Measurements from ENCODE around the gene MAGEB1. TPM values are rescaled to one million over a fixed set of nuclear protein-coding genes. Genes with fewer than 3 reads are reported as not detected.
A peak's percentile ranks its signal among the peaks of the same experiment; 100 is the strongest.

Gene MAGEB1
- total RNA-seq, 2 donors from 2014 or later, result 0.18 to 0.33 TPM

- Mint-ChIP-seq H3K36me3 (ENCODE audit: low read depth) (no peaks in the 10 kb centered on the region), H3K4me3 (no peak overlapping the region), H3K4me1 (peaks cover 6% of the 10 kb centered on the region), H3K27ac (no peak overlapping the region), H3K9me3 (peaks cover 5% of the 10 kb centered on the region), H3K27me3 (ENCODE audit: insufficient read depth) (no peaks in the 10 kb centered on the region)
- Histone ChIP-seq H3K4me3 (ENCODE audit: low read length) (no peak overlapping the region), H3K36me3 (ENCODE audit: control insufficient read depth, insufficient read depth, low read length) (no peaks in the 10 kb centered on the region), H3K4me1 (ENCODE audit: control insufficient read depth, insufficient read depth, low read length) (no peaks in the 10 kb centered on the region), H3K9ac (ENCODE audit: extremely low read depth, low read length, poor library complexity, severe bottlenecking) (no peak overlapping the region), H3K9me3 (ENCODE audit: control insufficient read depth, low read length) (no peaks in the 10 kb centered on the region), H3K27me3 (ENCODE audit: control insufficient read depth, insufficient read depth, low read length, poor library complexity, severe bottlenecking) (no peaks in the 10 kb centered on the region), H3K27ac (ENCODE audit: low read depth, low read length) (no peak overlapping the region)
- TF ChIP-seq CTCF (conservative IDR thresholded peaks at IDR 0.05), result no peak
- DNase-seq, result no peak
- 93% methylated on average over 3 of the region's 3 CpGs; no CpG with 5 or more reads in 1 of the 2 experiments for WGBS, 2 experiments (ENCODE audit: insufficient coverage in 1 of 2, insufficient read length in 1 of 2)
Observed at GRCh38 chrX:30270639-30271038, 23.7 kb downstream of the MAGEB1 start.

- Mint-ChIP-seq H3K27ac (no peak overlapping the region), H3K4me1 (peaks cover 13% of the 10 kb centered on the region), H3K36me3 (ENCODE audit: low read depth) (no peaks in the 10 kb centered on the region), H3K27me3 (ENCODE audit: insufficient read depth) (no peaks in the 10 kb centered on the region), H3K9me3 (peaks cover 3% of the 10 kb centered on the region), H3K4me3 (no peak overlapping the region)
- Histone ChIP-seq H3K9me3 (ENCODE audit: control insufficient read depth, low read length) (no peaks in the 10 kb centered on the region), H3K36me3 (ENCODE audit: control insufficient read depth, insufficient read depth, low read length) (no peaks in the 10 kb centered on the region), H3K4me1 (ENCODE audit: control insufficient read depth, insufficient read depth, low read length) (no peaks in the 10 kb centered on the region), H3K4me3 (ENCODE audit: low read length) (no peak overlapping the region), H3K27me3 (ENCODE audit: control insufficient read depth, insufficient read depth, low read length, poor library complexity, severe bottlenecking) (no peaks in the 10 kb centered on the region), H3K27ac (ENCODE audit: low read depth, low read length) (no peak overlapping the region), H3K9ac (ENCODE audit: extremely low read depth, low read length, poor library complexity, severe bottlenecking) (no peak overlapping the region)
- 40% methylated on average over 1 of the region's 1 CpG; no CpG with 5 or more reads in 1 of the 2 experiments for WGBS, 2 experiments (ENCODE audit: insufficient coverage in 1 of 2, insufficient read length in 1 of 2)
- peak; percentile 76 for TF ChIP-seq CTCF (conservative IDR thresholded peaks at IDR 0.05)
- DNase-seq, result no peak
Observed at GRCh38 chrX:30275498-30275897, 28.6 kb downstream of the MAGEB1 start.

GRCh38 chrX:30278365-30278764 lies 31.4 kb downstream of the MAGEB1 start:
- Mint-ChIP-seq H3K4me1 (peaks cover 13% of the 10 kb centered on the region), H3K27ac (no peak overlapping the region), H3K4me3 (no peak overlapping the region), H3K27me3 (ENCODE audit: insufficient read depth) (no peaks in the 10 kb centered on the region), H3K36me3 (ENCODE audit: low read depth) (no peaks in the 10 kb centered on the region), H3K9me3 (no peaks in the 10 kb centered on the region)
- no peak overlapping the region for H3K4me3 ChIP-seq (ENCODE audit: low read length)
- H3K9ac ChIP-seq (ENCODE audit: extremely low read depth, low read length, poor library complexity, severe bottlenecking), result no peak overlapping the region
- no peak for TF ChIP-seq CTCF (conservative IDR thresholded peaks at IDR 0.05)
- no peak overlapping the region for H3K27ac ChIP-seq (ENCODE audit: low read depth, low read length)
- H3K4me1 ChIP-seq (ENCODE audit: control insufficient read depth, insufficient read depth, low read length), result no peaks in the 10 kb centered on the region
- H3K9me3 ChIP-seq (ENCODE audit: control insufficient read depth, low read length), result no peaks in the 10 kb centered on the region
- no peaks in the 10 kb centered on the region for H3K36me3 ChIP-seq (ENCODE audit: control insufficient read depth, insufficient read depth, low read length)
- H3K27me3 ChIP-seq (ENCODE audit: control insufficient read depth, insufficient read depth, low read length, poor library complexity, severe bottlenecking), result no peaks in the 10 kb centered on the region
- no peak for DNase-seq
- WGBS, 2 experiments (ENCODE audit: insufficient coverage in 1 of 2, insufficient read length in 1 of 2), result 100% methylated on average over 1 of the region's 1 CpG; no CpG with 5 or more reads in 1 of the 2 experiments

Measured in endodermal cell (in vitro differentiated cells).